ENCODE measurements around the gene ZSWIM1. TPM values are rescaled to one million over a fixed set of nuclear protein-coding genes. Genes with fewer than 3 reads are reported as not detected.
"Not testable (repeated sequence)": the region's sequence is repeated elsewhere in the genome, so short reads cannot be mapped to it uniquely, and the experiment has no call there.

Gene ZSWIM1
- polyA plus RNA-seq, 3 donors: 15.3 to 18.9 (median 16.6) TPM

DNA sequence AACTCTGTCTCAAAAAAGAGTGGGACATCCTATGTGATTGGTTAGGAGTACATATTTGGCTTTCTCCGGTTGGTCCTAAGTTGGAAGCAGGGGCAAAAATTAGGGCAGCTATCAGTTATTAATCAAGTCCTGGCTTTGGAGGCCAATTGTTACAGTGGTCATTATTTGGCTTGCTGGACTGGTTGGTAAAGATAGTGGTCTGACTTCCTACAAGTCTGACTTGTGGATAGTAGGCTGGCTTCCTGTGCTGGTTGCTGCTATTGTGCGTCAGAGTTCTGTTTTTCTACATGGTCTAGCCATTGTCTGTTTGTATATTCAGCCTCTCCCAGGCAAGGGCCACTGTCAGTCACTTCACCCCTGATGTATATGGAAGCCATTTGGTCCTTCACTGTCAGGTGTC lies 30.8 kb upstream of the ZSWIM1 start:
- DNase-seq (ENCODE audit: extremely low read depth in 1 of 11, low read depth in 9 of 11, low spot score in 4 of 11): no peak

DNA sequence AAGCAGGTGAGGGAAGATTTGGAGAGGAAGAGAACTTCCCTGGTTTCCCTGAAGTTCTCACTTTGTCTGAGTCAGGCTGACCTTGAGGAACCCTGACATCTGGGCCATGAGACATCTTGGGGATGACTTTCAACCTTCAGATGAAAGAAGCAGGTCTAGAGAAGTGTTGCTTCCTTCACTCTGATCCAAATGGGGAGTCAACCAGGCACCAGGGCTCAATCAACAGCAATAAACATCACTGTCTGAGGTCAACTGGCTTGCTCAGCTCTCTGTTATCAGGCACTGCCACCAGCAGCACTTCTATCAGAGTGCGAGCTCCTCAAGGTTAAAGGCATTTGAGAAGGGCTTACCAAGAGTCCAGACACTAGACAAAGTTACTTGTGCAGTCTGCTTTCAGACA lies 30.1 kb upstream of the ZSWIM1 start:
- DNase-seq (ENCODE audit: extremely low read depth in 1 of 11, low read depth in 9 of 11, low spot score in 4 of 11): no peak

DNA sequence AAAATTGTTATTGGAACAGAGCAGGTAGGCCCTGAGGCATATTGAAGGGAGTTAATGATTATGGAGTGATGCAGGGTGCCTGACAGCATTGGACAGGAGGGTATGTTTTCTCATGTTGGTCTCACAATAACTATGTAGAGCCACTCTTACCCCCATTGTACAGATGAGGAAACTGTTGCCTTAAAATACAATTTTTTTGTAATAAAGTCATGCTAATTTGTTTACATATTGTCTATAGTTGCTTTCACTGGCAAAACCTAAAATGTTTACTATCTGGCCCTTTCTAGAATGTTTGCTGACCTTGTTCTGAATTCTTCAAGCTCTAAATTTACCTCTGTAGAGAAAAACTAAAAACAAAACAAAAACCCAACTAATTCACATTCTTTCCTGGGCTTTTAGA lies 29.5 kb upstream of the ZSWIM1 start:
- DNase-seq (ENCODE audit: extremely low read depth in 1 of 11, low read depth in 9 of 11, low spot score in 4 of 11): no peak

DNA sequence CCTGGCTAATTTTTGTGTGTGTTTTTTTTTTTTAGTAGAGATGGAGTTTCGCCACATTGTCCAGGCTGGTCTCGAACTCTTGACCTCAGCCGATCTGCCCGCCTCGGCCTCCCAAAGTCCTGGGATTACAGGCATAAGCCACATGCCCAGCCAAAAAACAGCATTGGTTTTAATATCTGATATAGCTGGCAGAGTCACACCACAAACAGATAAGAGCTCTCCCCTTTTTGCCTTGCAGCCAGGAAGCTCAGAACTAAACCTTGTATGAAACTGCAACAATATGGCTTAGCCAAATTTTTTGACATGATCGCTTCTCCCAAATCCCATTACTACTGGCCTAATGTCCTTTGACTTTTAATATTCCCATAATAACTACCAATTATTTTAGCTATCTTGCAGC lies 28.7 kb upstream of the ZSWIM1 start:
- DNase-seq (ENCODE audit: extremely low read depth in 1 of 11, low read depth in 9 of 11, low spot score in 4 of 11): no peak

DNA sequence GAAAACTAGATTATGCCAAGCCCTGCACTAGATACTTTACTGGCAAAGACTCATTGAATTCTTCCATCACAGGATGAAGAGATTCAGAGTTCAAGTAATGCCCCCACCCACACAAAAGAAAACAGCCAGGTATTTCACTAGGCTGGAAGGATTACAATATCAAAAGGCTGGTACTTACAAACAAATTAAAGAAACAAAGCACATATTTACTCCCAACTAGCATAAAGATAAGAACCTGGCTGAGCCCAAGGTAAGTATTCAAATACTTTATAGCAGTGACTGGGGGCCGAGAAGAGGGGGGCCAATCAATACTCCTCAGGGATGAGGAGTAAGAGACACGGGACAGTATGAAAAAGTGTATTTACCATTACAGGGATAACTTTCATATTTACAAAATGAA lies 27.5 kb upstream of the ZSWIM1 start:
- no peak for DNase-seq (ENCODE audit: extremely low read depth in 1 of 11, low read depth in 9 of 11, low spot score in 4 of 11)

DNA sequence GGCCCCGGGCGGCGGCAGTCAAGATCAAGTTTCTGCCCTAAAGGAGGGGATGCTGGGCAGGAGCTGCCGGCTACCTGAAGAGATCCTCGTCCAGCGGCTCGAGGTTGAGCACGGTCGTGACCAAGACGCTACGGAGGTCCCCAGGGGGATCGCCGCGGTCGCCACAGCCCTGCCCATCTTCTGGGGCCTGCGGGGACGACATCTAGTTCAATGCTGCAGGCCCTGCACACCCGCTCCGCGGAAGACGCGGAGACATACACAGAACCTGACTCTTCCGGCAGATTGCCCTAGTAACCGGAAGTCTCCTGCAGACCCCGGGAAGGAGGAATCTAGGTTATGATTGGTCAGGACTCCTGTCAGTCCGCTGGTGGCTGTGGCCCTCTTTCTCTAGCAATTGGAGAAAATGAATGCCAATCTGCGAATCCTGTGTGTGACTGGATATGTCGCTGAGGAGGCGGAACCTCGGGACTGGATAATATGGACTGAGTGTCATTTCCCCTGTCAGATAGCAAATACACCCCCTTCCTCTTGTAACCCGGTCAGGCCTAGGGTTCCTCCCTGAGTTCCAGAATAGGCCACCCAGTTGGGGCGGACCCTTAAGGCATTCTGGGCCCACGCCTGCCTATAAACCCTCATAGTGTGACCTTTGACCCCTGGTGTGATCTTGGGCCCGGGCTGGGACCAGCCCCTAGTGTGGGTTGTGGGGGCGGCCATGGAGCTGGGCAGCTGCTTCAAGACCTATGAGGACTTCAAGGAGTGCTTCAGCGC lies 23.7 kb upstream of the ZSWIM1 start, which contains the start of the genes ACOT8 and ZSWIM3:
Gene ACOT8 (minus strand): TSS at position 279 of the 768 bp plus-strand sequence. CDS start 77 bp downstream, at position 202.
Gene ZSWIM3 (plus strand): TSS at position 501 of the 768 bp plus-strand sequence. CDS start 212 bp downstream, at position 713.
- peak; percentile 100 for DNase-seq (ENCODE audit: extremely low read depth in 1 of 11, low read depth in 9 of 11, low spot score in 4 of 11)

DNA sequence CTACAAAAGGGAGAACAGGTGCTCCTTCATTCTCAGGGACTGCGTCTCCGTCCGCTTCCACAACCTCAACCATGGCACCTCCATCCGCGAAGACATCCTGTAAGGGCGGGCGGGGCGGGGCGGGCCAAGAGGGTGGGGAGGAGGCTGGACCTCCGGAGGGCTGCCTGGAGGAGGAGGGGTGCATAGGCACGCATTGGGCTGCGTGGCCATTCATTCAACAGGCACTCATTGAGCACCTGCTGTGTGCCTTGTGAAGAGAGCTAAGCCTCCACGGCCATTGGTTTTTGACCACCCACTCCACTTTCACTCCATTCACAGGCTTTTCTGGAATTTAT lies 23.2 kb upstream of the ZSWIM1 start:
- DNase-seq (ENCODE audit: extremely low read depth in 1 of 11, low read depth in 9 of 11, low spot score in 4 of 11): no peak

DNA sequence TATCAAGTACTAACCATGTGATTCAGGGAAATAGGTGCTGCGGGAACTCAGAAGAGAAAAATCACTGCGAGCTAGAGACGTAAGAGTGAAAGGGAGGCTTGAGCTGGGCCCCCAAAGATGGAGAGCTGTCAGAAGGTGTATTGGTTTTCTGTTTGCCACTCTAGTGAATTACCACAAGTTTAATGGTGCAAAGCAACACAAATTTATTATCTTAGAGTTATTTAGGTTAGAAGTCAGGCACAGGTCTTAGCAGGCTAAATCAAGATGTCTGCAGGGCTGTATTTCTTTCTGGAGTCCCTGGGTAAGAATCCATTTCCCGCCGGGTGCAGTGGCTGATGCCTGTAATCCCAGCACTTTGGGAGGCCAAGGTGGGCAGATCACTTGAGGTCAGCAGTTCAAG lies 21.1 kb upstream of the ZSWIM1 start:
- DNase-seq (ENCODE audit: extremely low read depth in 1 of 11, low read depth in 9 of 11, low spot score in 4 of 11): peak in 3 of 11 donors; percentile 24 to 38 (median 29)

DNA sequence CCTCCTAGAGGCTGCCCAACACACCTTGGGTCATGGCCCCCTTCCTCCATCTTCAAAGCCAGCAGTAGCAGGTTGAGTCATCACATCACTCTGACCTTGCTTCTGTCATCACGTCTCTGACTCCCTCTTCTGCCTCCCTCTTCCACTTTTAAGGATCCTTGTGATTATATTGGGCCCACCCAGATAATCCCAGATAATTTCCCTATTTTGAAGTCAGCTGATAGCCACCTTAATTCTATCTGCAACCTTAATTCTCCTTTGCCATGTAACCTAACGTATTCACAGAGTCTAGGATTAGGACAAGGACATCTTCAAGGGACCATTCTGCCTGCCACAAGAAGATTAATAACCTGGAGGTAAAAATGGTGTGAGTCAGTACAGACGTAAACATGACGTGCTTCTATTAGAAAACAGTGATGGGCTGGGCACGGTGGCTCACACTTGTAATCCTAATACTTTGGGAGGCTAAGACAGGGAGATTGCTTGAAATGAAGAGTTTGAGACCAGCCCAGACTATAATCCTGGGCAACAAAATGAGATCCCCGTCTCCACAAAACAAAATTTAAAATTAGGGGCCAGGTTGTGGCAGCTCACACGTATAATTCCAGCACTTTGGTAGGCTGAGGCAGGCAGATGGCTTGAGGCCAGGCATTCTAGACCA lies 20.3 kb upstream of the ZSWIM1 start:
- DNase-seq (ENCODE audit: extremely low read depth in 1 of 11, low read depth in 9 of 11, low spot score in 4 of 11): no peak

DNA sequence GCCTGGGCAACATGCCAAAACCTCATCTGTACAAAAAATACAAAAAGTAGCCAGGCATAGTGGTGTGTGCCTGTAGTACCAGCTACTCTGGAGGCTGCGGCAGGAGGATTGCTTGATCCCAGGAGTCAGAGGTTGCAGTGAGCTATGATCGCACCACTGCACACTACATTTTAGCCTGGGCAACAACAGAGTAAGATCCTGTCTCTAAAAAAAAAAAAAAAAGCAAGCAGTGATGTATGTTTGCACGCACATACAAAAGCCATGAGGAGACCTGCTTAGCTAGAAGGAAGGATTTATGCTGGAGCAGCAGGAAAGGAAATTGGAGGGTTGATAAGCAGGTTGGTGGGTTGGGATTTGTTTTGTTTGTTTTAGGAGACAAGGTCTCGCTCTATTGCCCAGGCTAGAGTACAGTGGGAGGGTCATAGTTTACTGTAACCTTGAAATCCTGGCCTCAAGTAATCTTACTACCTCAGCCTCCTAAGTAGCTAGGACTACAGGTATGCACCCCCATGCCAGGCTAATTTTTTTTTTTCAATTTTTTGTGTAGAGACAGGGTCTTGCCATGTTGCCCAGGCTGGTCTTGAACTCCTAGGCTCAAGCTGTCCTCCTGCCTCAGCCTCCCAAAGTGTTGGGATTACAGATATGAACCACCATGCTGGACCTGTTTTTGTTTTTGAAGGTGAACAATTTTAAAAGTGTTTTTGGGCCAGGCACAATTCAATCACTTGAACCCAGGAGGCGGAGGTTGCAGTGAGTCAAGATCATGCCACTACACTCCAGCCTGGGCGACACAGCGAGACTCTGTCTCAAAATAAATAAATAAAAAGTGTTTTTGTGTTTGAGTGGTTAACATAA lies 19.6 kb upstream of the ZSWIM1 start:
- DNase-seq (ENCODE audit: extremely low read depth in 1 of 11, low read depth in 9 of 11, low spot score in 4 of 11): no peak

DNA sequence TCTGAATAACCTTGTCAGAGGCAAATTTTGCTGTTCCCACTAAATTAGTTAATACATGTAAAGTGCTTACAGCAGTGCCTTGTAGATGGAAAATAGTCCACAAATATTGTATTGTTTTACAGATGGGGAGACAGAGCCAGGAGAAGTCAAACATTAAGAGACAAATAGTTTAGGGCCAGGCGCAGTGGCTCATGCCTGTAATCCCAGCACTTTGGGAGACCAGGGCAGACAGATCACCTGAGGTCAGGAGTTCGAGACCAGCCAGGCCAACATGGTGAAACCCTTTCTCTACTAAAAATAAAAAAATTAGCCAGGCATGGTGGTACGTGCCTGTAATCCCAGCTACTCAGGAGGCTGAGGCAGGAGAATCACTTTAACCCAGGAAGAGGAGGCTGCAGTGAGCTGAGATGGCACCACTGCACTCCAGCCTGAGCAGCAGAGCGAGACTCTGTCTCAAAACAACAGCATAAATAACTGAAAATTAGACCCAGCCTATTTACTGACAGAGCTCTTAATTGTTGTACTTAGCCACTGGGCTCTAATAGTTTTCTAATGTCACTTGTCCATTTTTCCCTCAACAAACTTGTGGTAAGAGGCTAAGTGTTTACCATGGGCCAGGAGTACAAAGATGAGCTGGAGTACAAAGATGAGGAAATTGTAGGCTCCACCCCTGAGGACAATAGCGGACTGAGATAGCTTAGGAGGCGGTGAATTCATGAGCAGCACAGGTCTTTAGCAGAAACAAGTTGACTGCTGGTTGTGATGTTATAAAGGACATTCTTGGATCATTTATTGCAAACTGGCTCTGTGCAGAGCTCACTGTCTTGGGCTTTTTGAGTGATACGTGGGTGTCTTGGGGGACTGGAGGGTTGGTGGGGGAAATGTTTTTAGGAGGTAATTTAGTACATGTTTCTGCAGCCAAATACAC lies 17.2 kb upstream of the ZSWIM1 start:
- DNase-seq (ENCODE audit: extremely low read depth in 1 of 11, low read depth in 9 of 11, low spot score in 4 of 11): no peak

DNA sequence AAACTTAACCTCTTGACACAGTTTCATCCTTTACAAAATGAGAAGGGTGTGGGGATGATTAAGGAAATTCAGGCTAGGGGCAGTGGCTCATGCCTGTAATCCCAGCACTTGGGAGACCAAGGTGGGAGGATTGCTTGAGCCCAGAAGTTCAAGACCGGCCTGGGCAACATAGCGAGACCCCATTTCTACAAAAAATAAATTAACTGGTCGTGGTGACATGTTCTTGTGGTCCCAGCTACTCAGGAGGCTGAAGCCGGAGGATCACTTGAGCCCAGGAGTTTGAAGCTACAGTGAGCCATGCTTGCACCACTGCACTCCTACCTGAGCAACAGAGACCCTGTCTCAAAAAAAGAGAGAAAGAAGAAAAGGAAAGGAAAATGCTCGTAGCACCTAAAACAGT lies 14.6 kb upstream of the ZSWIM1 start:
- no peak for DNase-seq (ENCODE audit: extremely low read depth in 1 of 11, low read depth in 9 of 11, low spot score in 4 of 11)

DNA sequence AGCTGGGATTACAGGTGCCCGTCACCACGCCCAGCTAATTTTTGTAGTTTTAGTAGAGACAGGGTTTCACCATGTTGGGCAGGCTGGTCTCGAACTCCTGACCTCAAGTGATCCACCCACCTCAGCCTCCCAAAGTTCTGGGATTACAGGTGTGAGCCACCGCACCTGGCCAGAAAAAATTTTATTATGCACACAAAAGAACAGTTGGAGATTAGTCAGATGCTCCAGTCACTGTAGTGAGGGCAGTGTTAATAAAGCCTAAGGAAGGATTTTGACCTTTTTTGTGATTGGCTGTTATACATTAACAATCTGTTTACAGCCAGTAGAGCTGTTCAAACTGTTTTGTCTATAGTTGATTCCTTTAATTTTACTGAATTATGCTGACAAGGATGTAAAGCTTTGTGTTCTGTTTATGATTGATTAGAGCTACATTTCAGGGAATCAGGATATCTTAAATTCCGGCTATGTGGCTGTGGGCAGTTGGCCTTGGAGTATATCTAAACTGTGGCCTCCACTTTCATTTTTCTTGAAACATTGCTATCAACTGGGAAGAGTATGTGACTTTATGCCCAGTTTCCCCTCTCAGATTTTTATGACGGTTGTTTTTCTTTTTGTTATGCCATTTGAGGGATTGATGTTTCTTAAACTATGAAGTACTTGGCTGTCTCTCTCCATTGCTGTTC lies 13.8 kb upstream of the ZSWIM1 start:
- no peak for DNase-seq (ENCODE audit: extremely low read depth in 1 of 11, low read depth in 9 of 11, low spot score in 4 of 11)

DNA sequence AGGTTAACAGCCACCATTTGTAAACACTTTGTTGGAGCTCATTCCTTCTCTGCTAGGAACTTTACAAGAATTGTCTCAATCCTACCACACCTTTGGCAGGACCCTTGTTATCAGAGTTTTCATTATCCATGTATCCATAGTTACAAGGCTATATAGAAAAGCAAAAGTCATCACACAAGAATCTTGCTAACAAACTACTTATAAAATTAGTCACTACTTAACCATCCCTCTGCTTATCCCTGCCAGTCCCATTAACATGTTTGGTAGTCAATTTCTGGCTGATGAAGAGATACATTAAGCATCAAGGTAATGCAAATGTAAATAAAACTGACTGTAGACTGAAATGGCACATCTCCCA lies 13.2 kb upstream of the ZSWIM1 start:
- DNase-seq (ENCODE audit: extremely low read depth in 1 of 11, low read depth in 9 of 11, low spot score in 4 of 11): no peak

DNA sequence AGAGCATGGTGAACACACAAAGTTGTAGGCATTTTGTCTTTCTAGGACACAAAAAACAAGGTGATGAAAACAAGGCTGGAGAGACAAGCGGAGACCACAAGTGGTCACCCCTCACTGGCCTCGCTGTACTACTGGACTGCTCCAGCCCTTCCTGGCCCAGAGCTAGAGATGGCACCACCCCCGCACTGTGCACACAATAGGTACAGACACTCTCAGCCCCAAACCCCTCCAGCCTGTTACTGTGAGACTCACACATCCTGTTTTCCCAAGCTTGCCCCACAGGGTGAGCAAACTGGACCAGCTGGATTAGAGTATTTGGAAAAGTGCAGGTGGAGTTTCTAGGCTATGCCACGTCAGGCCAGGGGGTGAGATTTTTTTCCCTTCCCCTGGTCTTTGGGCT lies 8.4 kb upstream of the ZSWIM1 start:
- DNase-seq (ENCODE audit: extremely low read depth in 1 of 11, low read depth in 9 of 11, low spot score in 4 of 11): no peak

DNA sequence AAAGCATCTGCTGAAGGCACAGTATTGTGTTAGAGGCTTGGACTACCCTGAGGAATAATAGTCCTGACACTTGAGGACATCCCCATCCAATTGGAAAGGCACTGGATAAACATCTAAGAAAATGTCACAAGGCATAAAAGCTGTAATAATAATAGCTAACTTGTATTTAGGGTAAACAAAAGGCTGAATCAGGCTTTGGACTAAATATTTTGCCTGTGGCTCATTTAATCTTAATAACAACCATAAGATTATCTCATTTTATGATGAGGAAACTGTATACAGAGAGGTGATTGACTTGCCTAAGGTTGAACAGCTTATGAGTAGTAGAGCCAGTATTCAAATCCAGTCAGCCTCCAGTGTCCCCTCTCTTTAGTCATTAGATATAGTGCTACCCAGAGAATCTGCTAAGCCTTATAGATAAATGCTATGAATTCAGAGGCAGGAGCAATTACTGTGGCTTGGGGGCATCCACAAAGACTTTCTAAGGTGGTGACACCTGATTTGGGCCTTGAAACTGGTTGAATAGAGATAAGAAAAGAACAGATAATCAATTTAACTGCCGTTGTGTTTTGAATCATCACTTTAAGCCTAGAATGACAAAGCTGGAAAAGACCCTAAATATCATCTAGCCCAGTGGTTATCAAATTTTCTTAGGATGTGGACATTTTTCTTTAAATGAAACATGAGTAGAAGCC lies 7.5 kb upstream of the ZSWIM1 start:
- no peak for DNase-seq (ENCODE audit: extremely low read depth in 1 of 11, low read depth in 9 of 11, low spot score in 4 of 11)

DNA sequence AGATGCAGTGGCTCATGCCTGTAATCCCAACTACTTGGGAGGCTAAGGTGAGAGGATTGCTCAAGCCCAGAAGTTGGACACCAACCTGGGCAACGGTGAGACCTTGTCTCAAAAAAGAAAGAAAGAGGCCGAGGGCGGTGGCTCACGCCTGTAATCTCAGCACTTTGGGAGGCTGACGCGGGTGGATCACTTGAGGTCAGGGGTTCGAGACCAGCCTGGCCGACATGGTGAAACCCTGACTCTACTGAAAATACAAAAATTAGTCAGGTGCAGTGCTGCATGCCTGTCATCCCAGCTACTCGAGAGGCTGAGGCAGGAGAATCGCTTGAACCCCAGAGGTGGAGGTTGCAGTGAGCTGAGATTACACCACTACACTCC lies 6.9 kb upstream of the ZSWIM1 start:
- not testable (repeated sequence) for DNase-seq (ENCODE audit: extremely low read depth in 1 of 11, low read depth in 9 of 11, low spot score in 4 of 11)

DNA sequence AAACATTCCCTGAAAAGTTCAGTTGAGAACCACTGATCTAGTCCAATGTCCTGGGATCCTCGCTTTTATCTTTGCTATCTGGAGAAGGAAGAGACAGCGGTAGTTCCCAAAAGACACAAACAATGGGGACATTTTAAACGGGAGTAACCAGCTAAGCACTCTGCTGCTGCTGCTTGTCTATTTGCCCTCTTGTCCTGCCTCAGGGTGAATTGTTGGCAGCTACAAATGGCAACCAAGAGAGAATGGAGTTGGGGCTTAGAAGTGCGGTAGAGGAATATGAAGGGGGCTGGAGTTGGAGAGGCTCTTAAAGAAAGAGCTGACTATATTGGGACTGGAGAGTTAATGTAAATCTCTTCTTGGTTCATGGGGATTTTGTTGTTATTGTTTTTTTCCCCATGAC lies 6.5 kb upstream of the ZSWIM1 start:
- DNase-seq (ENCODE audit: extremely low read depth in 1 of 11, low read depth in 9 of 11, low spot score in 4 of 11): no peak
